ENCODE measurements around the gene OR10T2.
"Not testable (repeated sequence)": the region's sequence is repeated elsewhere in the genome, so short reads cannot be mapped to it uniquely, and the experiment has no call there.

Gene OR10T2

GRCh38 chr1:158398818-158399514 lies at the start of gene OR10T2:
OR10T2 (minus strand) TSS chr1:158399466; CDS start chr1:158399466, 0 bp downstream.
- no peak for DNase-seq (ENCODE audit: low spot score)

GRCh38 chr1:158445376-158445775 lies 46.1 kb upstream of the OR10T2 start:
- no peak for DNase-seq (ENCODE audit: low spot score)

- no peak for DNase-seq (ENCODE audit: low spot score)
These were observed 35.5 kb upstream of the OR10T2 start for GRCh38 chr1:158434741-158435140.

GRCh38 chr1:158430163-158430562 lies 30.9 kb upstream of the OR10T2 start:
- DNase-seq (ENCODE audit: low spot score) = not testable (repeated sequence)

- no peak for DNase-seq (ENCODE audit: low spot score)
These were observed 26.9 kb upstream of the OR10T2 start, which contains the start of gene OR10K2 for GRCh38 chr1:158426137-158426536. OR10K2 (minus strand) TSS chr1:158426237; CDS start chr1:158420866, 5,371 bp downstream.

GRCh38 chr1:158425027-158425426 lies 25.8 kb upstream of the OR10T2 start:
- DNase-seq (ENCODE audit: low spot score) = no peak

GRCh38 chr1:158422212-158422611 lies 22.9 kb upstream of the OR10T2 start:
- DNase-seq (ENCODE audit: low spot score) = no peak

GRCh38 chr1:158417586-158417985 lies 18.3 kb upstream of the OR10T2 start:
- DNase-seq (ENCODE audit: low spot score) = no peak

GRCh38 chr1:158414651-158415345 lies 15.5 kb upstream of the OR10T2 start:
- no peak for DNase-seq (ENCODE audit: low spot score)

- DNase-seq (ENCODE audit: low spot score) = no peak
These were observed 7.8 kb upstream of the OR10T2 start for GRCh38 chr1:158407092-158407491.

GRCh38 chr1:158400871-158401270 lies 1.6 kb upstream of the OR10T2 start:
- DNase-seq (ENCODE audit: low spot score) = no peak

- DNase-seq (ENCODE audit: low spot score) = no peak
These were observed 2.6 kb downstream of the OR10T2 start for GRCh38 chr1:158396646-158397045.

GRCh38 chr1:158393476-158393875 lies 5.8 kb downstream of the OR10T2 start:
- DNase-seq (ENCODE audit: low spot score) = no peak

GRCh38 chr1:158391099-158391498 lies 8.2 kb downstream of the OR10T2 start:
- DNase-seq (ENCODE audit: low spot score) = no peak

GRCh38 chr1:158390331-158390730 lies 8.9 kb downstream of the OR10T2 start:
- no peak for DNase-seq (ENCODE audit: low spot score)

- DNase-seq (ENCODE audit: low spot score) = no peak
These were observed 24.4 kb downstream of the OR10T2 start for GRCh38 chr1:158374860-158375259.

GRCh38 chr1:158374101-158374500 lies 25.2 kb downstream of the OR10T2 start:
- not testable (repeated sequence) for DNase-seq (ENCODE audit: low spot score)

- no peak for DNase-seq (ENCODE audit: low spot score)
These were observed 27.9 kb downstream of the OR10T2 start for GRCh38 chr1:158371188-158371953.

GRCh38 chr1:158366783-158367182 lies 32.5 kb downstream of the OR10T2 start:
- no peak for DNase-seq (ENCODE audit: low spot score)

GRCh38 chr1:158362941-158363340 lies 36.3 kb downstream of the OR10T2 start:
- DNase-seq (ENCODE audit: low spot score) = no peak

GRCh38 chr1:158362482-158362881 lies 36.8 kb downstream of the OR10T2 start:
- no peak for DNase-seq (ENCODE audit: low spot score)

- no peak for DNase-seq (ENCODE audit: low spot score)
These were observed 41.8 kb downstream of the OR10T2 start for GRCh38 chr1:158357441-158357840.

- DNase-seq (ENCODE audit: low spot score) = no peak
These were observed 42.6 kb downstream of the OR10T2 start for GRCh38 chr1:158356616-158357015.

Data from hematopoietic multipotent progenitor cell treated with erythropoietin and hydrocortisone succinate and interleukin-3 and kit ligand, for 17 days (in vitro differentiated cells).